Measurements from ENCODE around the gene TNMD. TPM values are rescaled to one million over a fixed set of nuclear protein-coding genes. Genes with fewer than 3 reads are reported as not detected.

Gene TNMD
- total RNA-seq, 6 experiments from 2014 or later = not detected

GRCh38 chrX:100591256-100592051 is 6.7 kb downstream of the TNMD start:
- no peak for TF ChIP-seq POLR2A (IDR thresholded peaks at IDR 0.05)
- no peak for TF ChIP-seq CTCF (IDR thresholded peaks at IDR 0.05)
- Histone ChIP-seq H3K36me3 (no peaks in the 10 kb centered on the region), H3K27ac (no peak overlapping the region), H3K4me3 (no peak overlapping the region), H3K4me1 (no peaks in the 10 kb centered on the region), H3K9me3 (no peaks in the 10 kb centered on the region), H3K27me3 (no peaks in the 10 kb centered on the region)
- DNase-seq (no peak), ATAC-seq (no peak)
- intact Hi-C loops (cut with DNase I) = no loop called here
- WGBS (ENCODE audit: insufficient coverage, low coverage, low lambda C conversion rate, missing lambda C conversion rate) = 42% methylated on average over 5 of the region's 5 CpGs

- Histone ChIP-seq H3K27me3 (no peaks in the 10 kb centered on the region), H3K27ac (no peak overlapping the region), H3K4me3 (no peak overlapping the region), H3K36me3 (no peaks in the 10 kb centered on the region), H3K4me1 (no peaks in the 10 kb centered on the region), H3K9me3 (no peaks in the 10 kb centered on the region)
- DNase-seq (no peak), ATAC-seq (no peak)
- TF ChIP-seq CTCF (IDR thresholded peaks at IDR 0.05) (no peak), POLR2A (IDR thresholded peaks at IDR 0.05) (no peak)
- intact Hi-C loops (cut with DNase I) = no loop called here
- 45% methylated on average over 2 of the region's 2 CpGs for WGBS (ENCODE audit: insufficient coverage, low coverage, low lambda C conversion rate, missing lambda C conversion rate)
Measured at GRCh38 chrX:100593126-100593525, 8.4 kb downstream of the TNMD start.

DNA sequence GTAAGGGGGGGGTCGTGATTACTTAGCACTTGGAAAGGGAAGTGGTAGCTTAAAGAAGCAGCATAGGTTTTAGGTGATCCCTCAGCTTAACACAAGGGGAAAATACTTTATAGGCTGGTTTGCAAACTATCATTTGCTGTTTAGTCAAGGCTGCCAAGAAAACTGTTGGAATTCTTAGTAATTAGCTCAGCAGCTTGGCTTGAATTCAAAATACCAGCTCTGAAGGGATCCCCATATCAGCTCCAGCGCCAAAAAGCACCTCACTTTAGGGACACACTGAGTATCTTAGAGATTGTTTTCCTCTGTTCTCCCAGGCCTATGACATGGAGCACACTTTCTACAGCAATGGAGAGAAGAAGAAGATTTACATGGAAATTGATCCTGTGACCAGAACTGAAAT is 8.8 kb downstream of the TNMD start:
- 9% methylated on average over 2 of the region's 2 CpGs for WGBS (ENCODE audit: insufficient coverage, low coverage, low lambda C conversion rate, missing lambda C conversion rate)
- TF ChIP-seq POLR2A (IDR thresholded peaks at IDR 0.05) (no peak), CTCF (IDR thresholded peaks at IDR 0.05) (no peak)
- intact Hi-C loops (cut with DNase I) = no loop called here
- Histone ChIP-seq H3K27me3 (no peaks in the 10 kb centered on the region), H3K27ac (no peak overlapping the region), H3K9me3 (no peaks in the 10 kb centered on the region), H3K36me3 (no peaks in the 10 kb centered on the region), H3K4me1 (no peaks in the 10 kb centered on the region), H3K4me3 (no peak overlapping the region)
- DNase-seq (no peak), ATAC-seq (no peak)

DNA sequence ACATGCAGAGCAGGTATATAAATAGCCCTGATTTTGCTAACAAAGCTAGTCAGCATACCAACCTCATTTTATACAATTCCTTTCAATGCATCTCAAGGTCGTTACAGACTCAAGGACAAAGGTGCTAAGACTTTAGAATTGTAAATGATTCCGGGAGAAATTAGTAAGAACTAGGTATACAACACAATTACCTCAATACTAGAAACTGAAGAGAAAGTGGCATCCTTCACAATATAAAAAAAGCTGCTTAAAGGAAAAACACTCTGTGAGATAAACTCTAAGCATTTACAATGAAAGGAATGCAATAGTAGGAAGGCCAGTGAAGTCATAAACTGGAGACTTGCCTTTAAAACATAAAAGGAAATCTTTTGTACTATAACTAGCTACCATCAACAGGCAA is 11.9 kb downstream of the TNMD start:
- DNase-seq = no peak
- ATAC-seq = no peak

More for the DNA sequence above, 11.9 kb downstream of the TNMD start:
- Histone ChIP-seq H3K36me3 (no peaks in the 10 kb centered on the region), H3K4me3 (no peak overlapping the region), H3K9me3 (no peaks in the 10 kb centered on the region), H3K4me1 (no peaks in the 10 kb centered on the region), H3K27ac (no peak overlapping the region), H3K27me3 (no peaks in the 10 kb centered on the region)
- WGBS (ENCODE audit: insufficient coverage, low coverage, low lambda C conversion rate, missing lambda C conversion rate) = 28% methylated on average over 2 of the region's 2 CpGs
- TF ChIP-seq POLR2A (IDR thresholded peaks at IDR 0.05) (no peak), CTCF (IDR thresholded peaks at IDR 0.05) (no peak)
- intact Hi-C loops (cut with DNase I) = no loop called here
